Measurements from ENCODE around the gene PMM2.
"Not testable (repeated sequence)": the region's sequence is repeated elsewhere in the genome, so short reads cannot be mapped to it uniquely, and the experiment has no call there.

PMM2 gene

DNA sequence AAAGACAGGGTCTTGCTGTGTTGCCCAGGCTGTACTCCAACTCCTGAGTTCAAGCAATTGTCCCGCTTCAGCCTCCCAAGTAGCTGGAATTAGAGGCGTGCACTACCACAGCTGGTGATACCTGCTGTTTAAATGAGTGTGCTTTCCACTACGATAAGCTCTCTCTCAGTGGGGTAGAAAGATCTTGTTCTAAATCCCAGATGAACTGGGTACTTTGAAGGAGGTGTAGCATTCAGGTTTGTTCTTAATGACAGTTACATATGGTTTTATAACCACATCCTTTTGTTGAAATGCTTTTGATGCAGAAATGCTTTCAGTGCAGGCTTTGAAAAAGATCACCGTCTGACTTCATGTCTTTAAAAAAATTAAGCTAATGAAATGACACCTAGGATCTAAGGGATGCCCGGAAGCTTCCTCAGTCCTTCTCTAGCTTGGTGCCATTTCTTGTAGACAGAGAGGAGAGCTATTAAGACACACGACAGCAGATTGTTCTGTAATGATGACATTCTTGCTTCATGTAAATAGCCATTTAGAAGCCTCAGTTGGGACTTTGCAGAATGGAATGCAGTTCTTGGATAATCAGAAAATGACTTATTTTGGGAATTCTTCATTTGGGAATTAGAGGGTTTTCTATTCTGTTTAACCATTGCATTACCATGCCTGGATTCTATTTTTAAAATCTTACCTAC lies 19.5 kb downstream of the PMM2 start:
- DNase-seq (ENCODE audit: low read depth in 2 of 3, low spot score in 1 of 3), result no peak

DNA sequence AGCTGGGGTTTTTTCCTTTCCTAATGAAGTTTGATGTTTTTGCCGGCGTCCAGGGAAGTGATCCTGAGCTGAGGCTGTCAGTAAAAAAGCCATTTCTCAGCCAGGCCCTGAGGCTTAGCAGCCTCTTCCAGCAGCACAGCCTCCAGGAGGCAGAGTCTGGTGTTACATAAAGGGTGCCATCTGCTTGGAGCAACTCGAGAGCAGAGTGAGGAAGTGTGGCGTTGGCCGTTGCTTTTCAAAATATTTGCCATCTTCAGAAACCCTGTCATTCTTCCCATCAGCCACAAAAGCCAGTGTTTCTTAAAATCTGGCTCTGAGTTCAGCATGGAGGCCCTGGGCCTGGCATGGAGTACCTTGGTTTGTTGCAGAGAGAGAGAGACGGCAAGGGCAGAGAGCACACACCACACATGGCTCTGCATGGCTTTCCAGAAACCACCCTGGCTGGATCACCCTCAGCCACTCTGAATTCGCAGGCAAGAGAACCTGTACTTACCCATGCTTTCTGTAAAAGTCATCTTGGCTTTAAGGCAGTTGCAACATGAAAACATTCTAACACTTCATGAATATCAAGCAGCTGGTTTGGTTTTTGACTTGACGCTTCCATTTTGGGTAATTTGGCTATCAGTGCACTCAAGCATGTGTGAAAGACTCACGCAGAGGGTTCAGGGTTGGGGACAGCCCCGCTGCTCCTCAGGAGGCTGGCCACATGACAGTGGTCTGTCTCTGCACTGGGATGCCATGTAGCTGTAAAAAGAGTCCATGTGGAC lies 21.0 kb downstream of the PMM2 start:
- DNase-seq (ENCODE audit: low read depth in 2 of 3, low spot score in 1 of 3), result no peak

DNA sequence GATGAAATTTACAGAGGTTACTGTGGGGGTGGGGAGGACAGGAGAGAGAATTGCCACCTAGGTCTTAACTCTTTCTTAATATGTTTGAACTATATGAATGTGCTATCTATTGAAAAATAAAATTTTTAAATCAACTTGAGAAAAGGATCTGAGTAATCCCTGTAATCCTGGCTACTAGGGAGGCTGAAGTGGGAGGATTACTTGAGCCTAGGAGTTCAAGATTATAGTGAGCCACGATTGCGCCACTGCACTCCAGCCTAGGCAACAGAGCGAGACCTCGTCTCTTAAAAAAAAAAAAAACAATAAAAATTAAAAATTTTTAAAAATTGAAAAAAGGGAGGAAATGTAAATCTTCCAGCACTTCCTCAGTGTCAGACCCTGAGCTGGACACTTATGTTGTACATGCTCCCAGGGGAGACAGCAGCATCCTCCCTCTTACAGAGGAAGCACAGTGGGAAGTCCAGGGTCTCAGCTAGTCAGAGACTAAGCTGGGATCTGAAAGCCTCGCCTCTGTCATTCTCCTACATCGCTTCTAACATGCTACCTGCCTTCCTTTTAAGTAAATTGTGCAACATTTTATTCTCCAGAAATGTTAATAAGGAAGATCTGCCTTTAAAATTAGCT lies 21.9 kb downstream of the PMM2 start:
- no peak for DNase-seq (ENCODE audit: low read depth in 2 of 3, low spot score in 1 of 3)

DNA sequence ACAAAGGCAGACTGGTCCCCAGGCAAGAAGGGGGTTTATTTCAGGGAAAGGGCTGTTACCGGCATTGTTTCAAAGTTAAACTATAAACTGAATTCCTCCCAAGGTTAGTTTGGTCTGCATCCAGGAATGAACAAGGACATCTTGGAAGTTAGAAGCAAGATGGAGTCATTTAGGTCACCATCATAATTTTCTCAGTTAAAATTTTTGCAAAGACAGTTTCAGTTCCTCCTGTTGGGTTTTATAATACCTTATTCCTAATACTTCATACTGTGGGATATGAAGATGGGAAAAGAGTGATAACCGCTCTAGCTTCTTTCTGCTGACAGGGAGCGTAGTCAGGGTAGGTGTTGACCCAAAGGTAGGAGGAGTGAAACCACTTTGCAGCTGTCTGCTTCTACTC lies 24.8 kb downstream of the PMM2 start:
- DNase-seq (ENCODE audit: low read depth in 2 of 3, low spot score in 1 of 3), result no peak

DNA sequence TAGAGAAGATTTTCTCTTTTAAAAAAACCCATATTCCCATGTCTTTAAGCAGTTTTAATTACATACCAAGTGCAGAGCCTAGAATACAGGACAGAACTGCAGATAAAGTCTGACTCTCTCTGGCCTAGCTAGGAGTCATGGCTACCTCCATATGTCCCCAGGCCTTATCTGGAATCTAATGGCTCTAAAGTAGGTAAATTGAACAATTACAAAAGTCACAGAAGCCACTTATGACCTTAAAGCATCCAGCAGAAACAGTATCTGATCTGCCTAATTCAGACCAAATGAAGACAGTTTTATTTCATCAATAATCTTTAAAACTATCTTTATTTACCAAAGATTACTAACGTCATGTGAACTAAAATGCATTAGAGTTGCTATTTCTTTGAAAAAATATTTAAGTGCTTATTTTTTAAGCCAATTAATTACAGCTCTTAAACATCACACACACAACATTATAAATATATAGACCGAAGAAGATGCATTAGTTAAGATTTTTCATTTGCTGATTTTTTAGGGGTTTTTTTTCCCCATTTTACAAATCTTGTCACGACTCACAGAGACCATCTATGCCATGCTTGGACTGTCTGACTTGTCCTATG lies 28.7 kb downstream of the PMM2 start:
- DNase-seq (ENCODE audit: low read depth in 2 of 3, low spot score in 1 of 3), result no peak

DNA sequence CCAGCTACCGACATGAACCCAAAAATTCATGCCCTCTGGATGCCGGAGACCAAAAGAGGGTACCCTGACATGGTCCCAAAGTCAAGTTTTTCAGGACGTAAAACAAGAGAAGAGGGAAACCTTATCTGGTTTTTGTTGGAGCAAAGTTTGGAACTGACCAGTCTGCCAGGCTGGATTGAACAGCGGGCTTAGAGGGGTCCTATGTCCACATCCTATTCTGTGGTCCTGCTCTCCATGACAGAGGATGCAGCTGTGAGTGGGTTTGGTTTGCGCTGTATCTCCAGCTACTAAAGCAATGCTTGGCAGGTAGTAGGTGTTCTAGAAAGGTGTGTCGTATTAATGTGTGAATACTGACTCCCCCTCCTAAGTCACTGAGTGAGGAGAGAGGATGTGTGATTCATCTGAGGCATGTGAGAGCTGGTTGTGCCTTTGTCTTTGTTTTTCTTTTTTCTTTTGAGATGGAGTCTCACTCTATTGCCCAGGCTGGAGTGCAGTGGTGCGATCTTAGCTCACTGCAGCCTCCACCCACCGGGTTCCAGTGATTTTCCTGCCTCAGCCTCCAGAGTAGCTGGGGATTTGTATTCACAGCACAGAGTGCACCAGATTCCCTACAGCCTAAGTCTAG lies 31.0 kb downstream of the PMM2 start:
- DNase-seq (ENCODE audit: low read depth in 2 of 3, low spot score in 1 of 3), result no peak

DNA sequence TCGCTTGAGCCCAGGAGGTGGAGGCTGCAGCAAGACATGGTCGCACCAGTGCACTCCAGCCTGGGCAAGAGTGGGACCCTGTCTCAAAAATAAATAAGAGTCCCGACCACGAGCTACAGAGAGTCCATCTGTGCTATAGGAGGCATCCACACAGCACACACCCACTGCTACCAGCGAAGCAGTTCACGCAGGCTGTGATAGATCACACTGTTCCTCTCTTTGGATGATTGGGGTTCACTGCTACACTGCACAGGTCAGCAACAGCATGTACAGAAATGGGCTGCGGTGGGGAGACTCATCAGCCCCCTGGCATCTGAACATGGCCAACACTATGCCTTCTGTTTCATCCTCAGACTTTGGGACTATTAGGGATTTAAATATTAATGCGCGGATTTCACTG lies 33.8 kb downstream of the PMM2 start:
- no peak for DNase-seq (ENCODE audit: low read depth in 2 of 3, low spot score in 1 of 3)

DNA sequence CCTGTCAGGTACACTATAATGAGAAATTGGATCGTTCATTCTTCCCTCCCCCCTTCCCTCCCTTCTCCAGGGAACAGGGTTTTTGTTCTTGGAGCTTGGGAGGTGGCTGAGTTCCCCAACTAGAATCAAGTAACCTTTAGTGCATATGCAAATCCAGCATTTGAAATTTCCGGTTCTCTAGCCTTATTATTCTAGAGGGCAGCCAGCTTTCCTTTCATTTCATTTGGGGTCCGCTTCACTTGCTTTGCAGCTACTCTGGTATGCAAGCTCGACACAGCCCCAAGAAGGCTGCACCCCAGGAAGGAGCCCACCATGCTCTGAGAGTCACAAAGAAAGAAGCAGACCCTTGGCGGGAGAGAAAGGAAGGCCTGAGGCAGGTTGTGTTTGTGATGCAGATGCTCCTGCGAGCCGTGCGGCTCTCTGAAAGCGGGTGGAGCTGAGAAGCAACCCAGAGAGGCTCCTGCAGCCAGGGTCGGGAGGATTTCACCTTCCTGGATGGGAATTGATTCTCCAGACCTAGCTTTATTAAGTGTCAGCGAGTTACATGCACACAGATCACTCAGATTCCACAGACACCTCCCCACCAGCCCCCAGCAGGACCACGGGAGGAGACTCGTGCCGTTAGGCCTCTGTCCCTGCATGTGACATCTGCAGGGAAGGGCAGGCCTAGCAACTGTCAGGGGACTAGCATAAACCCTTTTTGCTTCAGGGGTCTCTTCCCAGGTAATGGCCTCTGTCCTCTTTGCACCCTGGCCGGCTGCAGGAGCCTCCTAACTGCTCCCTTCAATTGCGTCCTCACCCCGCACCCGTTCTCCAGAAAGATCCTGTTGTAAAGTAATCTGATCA lies 34.5 kb downstream of the PMM2 start:
- DNase-seq (ENCODE audit: low read depth in 2 of 3, low spot score in 1 of 3), result no peak

DNA sequence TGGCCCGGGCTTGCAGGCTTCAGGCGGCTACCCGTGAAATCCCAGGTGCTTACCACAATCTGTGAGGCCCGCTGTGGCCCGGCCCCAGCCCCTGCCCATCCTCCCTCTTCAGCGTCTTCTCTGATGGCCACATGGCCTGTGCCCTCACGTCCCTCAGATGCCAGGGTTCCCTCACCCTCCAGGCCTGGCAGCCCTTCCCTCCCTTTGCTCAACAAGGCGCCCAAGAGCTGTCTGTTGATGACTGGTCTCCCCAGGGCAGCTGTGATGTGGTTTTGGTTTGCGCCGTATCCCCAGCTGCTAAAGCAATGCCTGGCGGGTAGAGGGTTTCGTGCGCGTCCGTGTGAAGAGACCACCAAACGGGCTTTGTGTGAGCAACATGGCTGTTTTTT lies 35.1 kb downstream of the PMM2 start:
- no peak for DNase-seq (ENCODE audit: low read depth in 2 of 3, low spot score in 1 of 3)

DNA sequence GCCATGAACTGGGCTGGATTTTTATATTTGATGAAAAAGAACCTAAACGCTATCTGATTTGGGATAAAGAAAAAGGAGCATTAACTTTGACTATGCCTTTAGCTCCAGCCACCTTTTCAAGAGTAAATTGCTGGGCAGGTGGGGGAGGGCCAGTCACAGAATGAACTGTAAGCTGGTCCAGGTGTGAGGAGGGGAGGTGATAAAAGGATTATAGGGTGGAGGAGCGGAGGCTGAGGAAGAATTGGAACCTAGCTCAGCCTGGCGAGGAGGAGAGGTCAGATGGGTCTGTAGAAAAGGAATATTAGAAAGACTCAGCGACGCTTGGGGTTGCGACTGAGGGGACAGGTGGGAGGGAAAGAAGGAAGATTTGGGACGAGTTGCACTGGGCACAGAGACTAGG lies 39.2 kb downstream of the PMM2 start:
- not testable (repeated sequence) for DNase-seq (ENCODE audit: low read depth in 2 of 3, low spot score in 1 of 3)

DNA sequence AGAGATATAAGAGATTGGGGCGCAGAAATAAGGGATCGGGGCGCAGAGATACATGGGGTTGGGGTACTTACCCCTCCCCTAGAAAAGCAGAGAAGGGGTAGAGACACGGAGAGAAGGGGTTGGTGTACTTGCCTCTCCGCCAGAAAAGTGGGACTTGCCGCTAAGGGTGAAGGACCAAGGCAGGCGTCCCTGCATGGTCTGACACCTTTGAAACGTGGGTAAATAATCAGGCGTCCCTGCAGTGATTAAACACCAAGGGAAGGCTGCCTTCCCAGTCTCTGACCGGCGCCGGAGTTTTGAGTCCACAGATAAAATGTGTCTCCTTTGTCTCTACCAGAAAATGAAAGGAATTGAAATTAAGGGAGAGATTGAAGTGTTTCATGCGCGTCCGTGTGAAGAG lies 40.0 kb downstream of the PMM2 start:
- DNase-seq (ENCODE audit: low read depth in 2 of 3, low spot score in 1 of 3), result not testable (repeated sequence)

DNA sequence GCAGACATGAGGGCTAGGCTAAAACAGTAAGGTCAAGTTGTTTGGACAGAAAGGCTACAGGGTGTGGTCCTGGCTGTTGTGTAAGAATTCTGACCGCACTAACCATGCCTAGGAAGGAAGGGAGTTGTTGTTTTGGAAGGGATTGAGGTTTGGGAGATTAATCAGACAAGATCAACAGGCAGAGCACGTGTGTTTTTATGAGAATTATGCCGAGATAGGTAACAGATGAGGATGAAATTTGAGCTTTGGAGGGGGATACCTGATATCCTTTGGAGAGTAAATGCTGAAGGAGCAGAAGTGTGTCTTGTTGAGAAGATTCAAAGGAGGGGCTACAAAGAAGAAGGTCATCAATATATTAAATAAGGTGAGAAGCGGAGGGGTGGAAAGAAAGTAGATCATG lies 44.4 kb downstream of the PMM2 start:
- DNase-seq (ENCODE audit: low read depth in 2 of 3, low spot score in 1 of 3), result not testable (repeated sequence)

DNA sequence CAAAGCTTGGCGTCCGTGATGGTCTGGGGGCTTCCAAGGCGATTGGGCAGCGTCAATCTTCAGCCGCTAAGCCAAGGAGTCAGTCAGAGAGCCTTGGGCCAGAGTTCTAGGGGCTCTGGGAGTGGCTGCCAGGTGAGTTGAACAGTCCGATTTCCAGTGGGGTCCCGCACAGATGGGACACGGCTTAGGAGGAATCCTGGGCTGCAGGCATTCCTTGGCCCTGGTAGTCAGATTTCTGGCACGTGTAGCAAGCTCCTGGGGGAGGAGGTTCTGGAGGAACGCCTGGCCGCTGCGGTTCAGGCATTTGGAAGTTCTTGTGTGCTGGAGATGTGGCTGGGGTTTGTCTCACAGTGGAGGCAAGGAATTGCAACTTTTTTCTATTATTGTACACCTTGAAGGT lies 45.7 kb downstream of the PMM2 start:
- DNase-seq (ENCODE audit: low read depth in 2 of 3, low spot score in 1 of 3), result not testable (repeated sequence)

DNA sequence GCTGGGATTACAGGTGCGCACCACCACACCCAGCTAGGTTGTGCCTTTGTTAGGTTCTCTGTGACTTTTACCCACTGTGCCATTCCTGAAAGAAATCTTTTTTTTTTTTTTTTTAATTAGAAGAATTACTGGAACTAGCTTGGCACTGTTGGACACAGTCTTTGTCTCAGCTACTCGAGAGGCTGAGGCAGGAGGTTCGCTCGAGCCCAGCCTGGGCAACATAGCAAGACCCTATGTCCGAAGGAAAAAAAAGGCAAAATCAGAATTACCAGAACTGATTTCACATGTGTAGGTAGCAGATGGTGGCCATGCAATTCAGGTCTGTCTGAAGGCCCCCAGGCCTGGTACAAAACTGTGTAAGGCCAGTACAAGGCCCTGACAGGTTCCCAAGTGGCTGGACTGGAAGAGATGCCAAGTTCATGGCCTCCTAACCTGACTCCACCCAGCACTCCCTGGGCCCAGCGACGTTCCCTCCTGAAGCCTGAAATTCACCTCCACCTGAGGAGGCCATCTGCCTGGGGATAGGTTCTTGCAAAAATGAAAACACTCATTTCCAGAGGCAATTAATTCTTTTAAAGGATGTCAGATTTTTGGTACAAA lies 48.2 kb downstream of the PMM2 start:
- no peak for DNase-seq (ENCODE audit: low read depth in 2 of 3, low spot score in 1 of 3)

DNA sequence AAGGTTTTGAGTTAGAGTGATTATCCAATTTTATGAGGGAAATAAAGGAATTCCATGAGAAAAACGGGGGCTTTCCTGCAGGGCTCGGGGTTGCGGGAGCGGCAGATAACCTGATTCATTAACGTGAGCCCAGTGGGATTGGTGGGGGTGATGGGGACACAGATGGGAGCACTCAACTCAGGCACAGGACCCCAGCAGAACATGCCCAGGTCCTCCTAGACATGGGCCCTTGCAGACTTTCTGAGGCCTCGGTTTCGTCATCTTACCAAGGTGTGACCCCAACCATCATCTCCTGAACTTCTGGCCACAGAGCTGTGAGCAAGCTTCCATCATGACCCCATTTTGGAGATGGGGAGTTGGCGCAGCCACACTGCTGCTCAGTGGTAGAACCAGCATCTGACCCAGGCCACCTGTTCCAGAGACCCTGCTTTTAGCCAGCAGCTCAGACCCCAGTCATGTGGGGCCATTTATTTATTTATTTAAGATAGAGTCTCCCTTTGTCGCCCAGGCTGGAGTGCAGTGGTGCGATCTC lies 48.8 kb downstream of the PMM2 start:
- DNase-seq (ENCODE audit: low read depth in 2 of 3, low spot score in 1 of 3), result no peak

DNA sequence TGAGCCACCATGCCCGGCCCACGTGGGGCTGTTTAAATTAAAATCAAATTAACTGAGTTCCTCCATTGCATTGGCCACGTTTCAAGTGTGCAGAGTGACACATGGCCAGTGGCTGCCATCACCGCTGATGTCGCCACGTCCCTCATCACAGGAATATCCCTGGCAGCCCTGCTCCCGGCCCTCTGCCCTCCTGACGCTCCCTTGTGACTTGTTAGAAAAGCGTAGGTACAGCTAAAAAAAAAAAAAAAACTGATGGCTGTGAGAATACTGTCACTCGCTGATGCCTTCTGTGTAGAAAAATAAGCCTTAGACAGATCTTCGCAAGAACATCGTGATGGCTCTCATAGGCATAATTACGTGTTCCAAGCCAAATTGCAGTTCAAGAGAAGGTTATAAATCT lies 49.5 kb downstream of the PMM2 start:
- no peak for DNase-seq (ENCODE audit: low read depth in 2 of 3, low spot score in 1 of 3)

DNA sequence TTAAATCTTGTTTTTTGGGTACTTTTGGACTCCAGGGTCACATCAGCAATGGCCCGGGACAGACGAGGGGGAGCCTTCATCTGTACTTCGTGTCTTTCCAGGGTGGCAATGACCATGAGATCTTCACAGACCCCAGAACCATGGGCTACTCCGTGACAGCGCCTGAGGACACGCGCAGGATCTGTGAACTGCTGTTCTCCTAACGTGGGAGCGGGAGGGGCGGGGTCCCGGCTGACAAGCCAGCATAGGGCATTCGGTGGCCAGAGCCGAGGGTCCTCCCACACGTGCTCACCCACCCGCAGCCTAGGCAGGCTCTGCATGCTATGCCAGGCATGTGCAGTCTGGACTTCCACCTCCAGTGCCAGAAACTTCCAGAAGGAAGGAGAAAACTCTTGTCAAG lies 50.0 kb downstream of the PMM2 start:
- no peak for DNase-seq (ENCODE audit: low read depth in 2 of 3, low spot score in 1 of 3)

DNA sequence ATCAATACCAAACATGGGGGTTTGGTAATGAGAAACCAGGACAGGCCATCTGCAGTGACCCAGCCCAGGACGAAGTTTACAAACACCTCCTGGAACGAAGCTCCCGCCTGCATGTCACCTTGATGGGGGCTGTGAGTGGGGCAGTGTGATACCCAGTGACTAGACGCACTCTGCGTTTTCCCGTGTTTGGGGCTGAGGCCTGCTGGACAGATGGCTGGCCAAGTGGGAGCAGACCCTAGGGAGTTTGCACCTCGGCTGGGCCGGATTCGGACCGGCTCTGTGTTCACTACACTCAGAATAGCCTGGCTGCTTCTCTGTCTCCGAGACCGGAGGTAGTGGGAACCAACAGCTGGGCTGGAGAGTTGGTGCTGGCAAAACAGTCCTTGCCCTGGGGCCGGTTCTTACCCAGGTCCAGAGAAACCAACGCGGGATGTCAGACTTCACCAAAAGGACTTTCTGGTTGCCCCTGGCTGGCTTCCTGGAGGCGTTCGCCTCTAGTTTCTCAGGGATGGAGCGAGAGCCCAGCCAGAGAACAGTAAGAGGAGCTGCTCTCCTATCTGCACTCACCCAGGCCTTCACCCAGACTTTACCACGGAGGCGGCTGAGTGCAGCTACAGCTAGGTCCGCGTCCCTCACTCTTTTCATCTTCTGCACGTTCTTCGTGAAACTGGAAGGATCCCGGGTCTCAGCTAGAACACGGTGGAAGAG lies 50.7 kb downstream of the PMM2 start:
- DNase-seq (ENCODE audit: low read depth in 2 of 3, low spot score in 1 of 3), result no peak

DNA sequence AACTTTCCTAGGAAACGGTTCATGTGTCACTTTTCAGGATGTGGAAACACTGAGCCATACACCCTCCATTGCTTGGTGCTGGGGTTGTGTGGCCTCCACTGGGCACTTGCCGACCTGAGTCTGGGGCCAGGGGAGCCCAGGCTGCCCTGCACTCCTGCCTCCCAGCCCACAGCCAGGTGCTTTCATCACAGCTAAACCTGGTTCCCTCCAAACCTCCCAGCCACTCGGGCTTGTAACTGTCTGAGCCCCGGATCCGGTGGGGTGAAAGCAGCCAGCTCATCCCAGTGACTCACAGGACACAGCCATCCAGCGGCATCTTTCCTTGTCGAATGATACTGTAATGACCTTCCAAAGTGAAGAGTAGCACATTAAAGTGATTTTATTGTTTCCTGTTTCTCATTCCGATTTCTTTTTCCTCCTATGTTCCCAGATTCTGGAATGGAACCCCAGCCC lies 51.3 kb downstream of the PMM2 start:
- DNase-seq (ENCODE audit: low read depth in 2 of 3, low spot score in 1 of 3), result no peak

All from stimulated activated CD4-positive, alpha-beta T cell treated with anti-CD3 and anti-CD28 coated beads, Interleukin-12 subunit alpha, Interleukin-12 subunit beta, amount 100 ng/mL, for 48 hours (primary cell).